ENCODE data around the gene SLCO1C1.
A peak's percentile ranks its signal among the peaks of the same experiment; 100 is the strongest.
"Not testable (repeated sequence)": the region's sequence is repeated elsewhere in the genome, so short reads cannot be mapped to it uniquely, and the experiment has no call there.

Gene SLCO1C1

GRCh38 chr12:20695232-20695631, at the start of gene SLCO1C1:
Gene SLCO1C1, plus strand, starts transcription at chr12:20695332. Its CDS starts 4,245 bp downstream, at chr12:20699577.
- DNase-seq, result no peak

GRCh38 chr12:20646239-20646827, 48.8 kb upstream of the SLCO1C1 start:
- peak; percentile 69 for DNase-seq

DNA sequence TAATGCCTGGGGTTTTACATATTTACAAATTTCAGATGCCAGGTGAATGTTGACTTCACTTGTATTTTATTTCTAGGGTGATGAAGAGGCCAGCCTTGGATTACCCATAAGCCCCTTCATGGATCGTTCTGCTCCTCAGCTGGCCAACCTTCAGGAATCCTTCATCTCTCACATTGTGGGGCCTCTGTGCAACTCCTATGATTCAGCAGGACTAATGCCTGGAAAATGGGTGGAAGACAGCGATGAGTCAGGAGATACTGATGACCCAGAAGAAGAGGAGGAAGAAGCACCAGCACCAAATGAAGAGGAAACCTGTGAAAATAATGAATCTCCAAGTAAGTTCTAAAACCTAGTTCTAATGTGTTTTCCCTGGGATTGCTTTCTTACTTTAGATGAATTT, 41.3 kb upstream of the SLCO1C1 start:
- no peak for DNase-seq

DNA sequence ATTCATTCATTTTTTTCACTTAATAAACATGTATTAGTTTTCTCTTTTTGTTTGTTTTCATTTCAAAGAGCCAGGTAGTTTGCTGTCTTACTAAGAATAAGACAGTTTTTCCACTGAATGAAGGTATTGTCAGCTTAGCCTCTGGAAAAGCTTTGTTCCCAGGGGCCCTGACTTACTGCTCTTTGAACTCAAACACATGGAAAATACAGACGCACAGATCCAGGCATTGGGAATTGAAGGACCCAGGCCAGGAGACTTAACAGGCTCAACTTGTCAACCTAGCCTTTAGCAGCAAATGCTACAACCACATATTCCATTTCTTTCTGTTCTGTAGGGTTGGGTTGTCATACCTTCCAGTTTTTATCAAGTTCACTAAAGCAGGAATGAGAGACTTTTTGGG, 38.5 kb upstream of the SLCO1C1 start:
- no peak for DNase-seq

DNA sequence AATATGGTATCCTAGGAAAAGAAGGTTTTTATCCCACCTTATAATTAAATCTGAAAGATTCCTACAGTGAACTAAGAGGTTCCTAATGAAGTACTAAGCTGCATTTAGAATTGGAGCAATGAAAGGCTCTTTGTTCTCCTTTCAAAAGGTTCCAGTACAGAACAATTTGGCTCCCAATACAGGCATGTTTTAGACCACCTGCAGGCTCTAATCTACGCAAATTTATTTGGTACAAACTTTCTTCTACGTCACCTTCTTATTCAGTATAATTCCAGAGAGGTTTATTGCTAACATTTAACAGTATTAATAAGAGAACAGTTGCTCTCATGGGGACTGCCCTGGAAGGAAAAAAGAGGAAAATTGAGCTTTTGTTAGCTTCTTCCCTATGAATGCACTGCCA, 37.6 kb upstream of the SLCO1C1 start:
- DNase-seq, result no peak

GRCh38 chr12:20681334-20681733, 13.8 kb upstream of the SLCO1C1 start:
- DNase-seq, result no peak

- DNase-seq, result no peak
Measured at GRCh38 chr12:20696181-20696905, 1.2 kb downstream of the SLCO1C1 start.

GRCh38 chr12:20701106-20701505, 6.0 kb downstream of the SLCO1C1 start:
- no peak for DNase-seq

GRCh38 chr12:20704860-20705259, 9.7 kb downstream of the SLCO1C1 start:
- DNase-seq, result no peak

DNA sequence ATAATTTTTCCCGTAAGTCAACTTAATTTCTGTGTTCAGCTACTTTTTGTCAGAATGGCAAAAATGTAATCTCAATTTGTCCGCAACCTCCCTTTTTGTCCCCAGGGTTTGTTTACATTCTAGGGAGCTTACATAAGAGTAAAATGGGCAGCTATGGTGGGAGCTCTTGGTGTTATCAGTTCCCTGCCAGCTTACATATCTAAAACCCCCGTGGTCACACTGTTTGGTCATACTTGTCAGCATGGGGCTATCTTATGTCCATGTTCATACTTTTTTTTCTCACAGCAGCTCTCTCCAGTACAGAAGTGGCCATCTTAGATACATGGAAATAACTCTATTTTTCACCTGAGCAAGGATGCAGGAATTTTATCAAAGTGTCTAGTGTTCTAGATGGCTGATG, 16.7 kb downstream of the SLCO1C1 start:
- DNase-seq, result peak; percentile 61

GRCh38 chr12:20716037-20716436, 20.9 kb downstream of the SLCO1C1 start:
- DNase-seq, result peak; percentile 5

- no peak for DNase-seq
Measured at GRCh38 chr12:20716985-20717384, 21.9 kb downstream of the SLCO1C1 start.

DNA sequence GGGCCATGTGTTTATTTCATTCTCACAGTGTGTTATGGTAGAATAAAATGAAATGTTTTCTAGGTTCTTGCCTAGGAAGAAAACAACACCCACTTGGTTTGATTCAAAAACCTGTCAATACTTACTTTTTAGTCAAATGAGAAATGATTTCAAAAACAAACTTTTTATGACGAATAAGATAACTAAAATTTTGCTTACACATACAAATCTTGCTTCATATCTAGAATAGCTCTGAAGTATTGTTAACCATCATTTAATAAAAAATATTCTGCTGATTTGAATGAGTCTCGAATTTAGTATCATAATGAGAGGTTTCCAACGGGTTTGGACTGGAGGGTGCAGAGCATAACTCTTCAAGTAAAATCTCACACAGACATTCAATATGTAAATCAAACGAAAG, 23.2 kb downstream of the SLCO1C1 start:
- DNase-seq, result no peak

DNA sequence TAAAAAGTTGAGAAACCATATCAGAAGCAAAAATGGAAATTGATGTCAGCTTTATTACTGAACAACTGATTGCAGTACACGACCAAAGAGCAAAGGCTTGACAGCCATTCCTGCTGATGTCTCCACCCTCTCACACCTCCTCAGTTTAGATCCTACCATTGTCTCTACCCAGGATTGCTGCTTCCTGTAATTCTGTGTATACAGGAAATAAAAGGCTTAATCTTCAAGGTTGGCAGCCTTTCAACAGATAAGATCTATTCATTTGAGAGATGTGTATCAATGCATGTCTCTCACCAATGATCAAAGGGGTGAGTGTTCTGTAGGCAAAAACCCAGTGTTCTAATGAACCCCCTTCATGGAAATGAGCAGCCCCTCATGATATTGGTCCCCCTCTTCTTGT, 27.0 kb downstream of the SLCO1C1 start:
- peak; percentile 4 for DNase-seq

GRCh38 chr12:20731274-20731673, 36.1 kb downstream of the SLCO1C1 start:
- DNase-seq, result peak; percentile 8

DNA sequence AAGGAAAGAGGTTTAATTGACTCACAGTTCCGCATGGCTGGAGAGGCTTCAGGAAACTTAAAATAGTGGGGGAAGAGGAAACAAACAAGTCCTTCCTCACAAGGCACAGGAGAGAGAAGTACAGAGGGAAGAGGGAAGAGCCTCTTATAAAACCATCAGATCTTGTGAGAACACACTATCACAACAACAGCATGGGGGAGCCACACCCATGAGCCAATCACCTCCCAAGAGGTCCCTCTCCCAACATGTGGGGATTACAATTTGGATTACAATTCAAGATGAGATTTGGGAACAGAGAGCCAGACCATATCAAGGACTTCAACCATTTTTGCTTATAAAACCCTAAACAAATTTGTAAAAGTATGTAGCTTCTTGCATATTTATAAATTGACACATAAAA, 45.8 kb downstream of the SLCO1C1 start:
- no peak for DNase-seq

DNA sequence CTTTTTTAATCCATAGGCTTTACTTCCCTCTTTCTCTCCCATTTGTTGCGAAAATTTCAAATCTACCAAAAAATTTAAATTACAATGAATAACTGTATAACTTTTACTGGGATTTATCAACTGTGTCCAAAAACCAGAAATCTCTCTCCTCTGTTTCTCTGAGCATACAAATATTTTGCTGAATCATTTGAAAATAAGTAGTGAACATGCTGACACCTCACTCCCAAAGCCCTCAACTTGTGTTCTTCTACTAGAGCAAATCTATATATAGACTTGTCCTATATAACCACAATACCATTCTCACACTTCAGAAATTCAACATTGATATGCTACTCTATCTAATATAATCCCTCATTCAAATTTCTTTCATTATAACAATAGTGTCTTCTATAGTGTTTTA, 53.1 kb downstream of the SLCO1C1 start:
- no peak for DNase-seq

DNA sequence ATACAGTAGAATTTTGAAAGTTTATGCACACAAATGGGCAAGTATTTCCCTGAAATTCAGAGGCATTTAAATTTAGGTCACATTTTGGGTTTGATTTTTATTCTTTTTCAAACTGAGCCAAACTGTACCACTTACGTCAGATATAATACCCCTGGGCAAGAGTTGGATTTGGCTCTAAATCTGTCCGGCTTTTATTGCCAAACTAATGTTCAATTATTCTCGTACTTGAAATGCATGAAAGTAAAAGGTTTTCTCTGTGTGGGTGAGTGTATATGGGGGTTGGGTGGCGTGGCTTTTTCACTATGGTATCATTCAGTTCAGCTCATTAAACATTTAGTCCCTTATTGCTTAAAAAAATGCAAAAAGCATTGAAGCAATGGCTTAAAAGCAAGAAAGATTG, 55.9 kb downstream of the SLCO1C1 start:
- DNase-seq, result no peak

GRCh38 chr12:20777420-20777819, 82.3 kb downstream of the SLCO1C1 start:
- no peak for DNase-seq

- DNase-seq, result peak; percentile 1
Measured at GRCh38 chr12:20778969-20779368, 83.8 kb downstream of the SLCO1C1 start.

DNA sequence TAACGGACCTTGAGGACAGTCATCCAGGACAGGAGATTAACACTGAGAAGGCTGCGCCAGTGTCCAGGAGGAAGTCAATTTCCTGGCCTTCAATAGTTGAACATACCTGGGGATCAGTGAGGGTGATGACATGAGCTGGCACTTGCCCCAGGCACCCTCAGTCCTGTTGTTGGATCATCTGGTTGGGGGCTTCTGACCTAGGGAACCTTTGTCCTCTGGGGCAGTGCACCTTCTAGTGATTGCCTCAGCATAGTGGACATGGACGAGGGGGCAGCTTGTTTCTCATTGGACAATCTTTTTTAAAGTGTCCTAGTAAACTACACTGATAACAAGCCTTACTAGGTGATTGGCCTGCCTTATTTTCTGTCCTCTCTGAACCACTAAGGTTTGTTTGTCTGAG, 84.8 kb downstream of the SLCO1C1 start:
- DNase-seq, result not testable (repeated sequence)

- DNase-seq, result not testable (repeated sequence)
Measured at GRCh38 chr12:20783796-20784357, 88.7 kb downstream of the SLCO1C1 start.

DNA sequence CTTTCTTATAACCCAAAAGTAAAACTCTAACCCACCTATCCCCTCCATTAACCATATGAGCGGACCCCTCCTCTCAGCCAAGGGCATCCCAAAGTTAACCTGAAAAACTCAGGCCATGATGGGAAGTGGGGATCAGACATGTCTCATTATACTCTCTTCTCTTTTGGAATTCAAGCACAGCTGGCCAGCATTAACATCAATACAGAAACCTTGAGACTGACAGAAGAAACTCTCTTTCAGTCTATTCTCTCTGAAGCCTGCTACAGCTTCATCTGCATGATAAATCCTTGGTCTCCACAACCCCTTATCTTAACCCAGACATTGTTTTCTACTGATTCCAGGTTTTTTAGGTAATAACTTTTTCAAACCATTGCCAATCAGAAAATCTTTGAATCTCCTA, 97.8 kb downstream of the SLCO1C1 start:
- DNase-seq, result no peak

GRCh38 chr12:20798554-20798953, 103.4 kb downstream of the SLCO1C1 start:
- DNase-seq, result peak; percentile 66

- no peak for DNase-seq
Measured at GRCh38 chr12:20800160-20800559, 105.0 kb downstream of the SLCO1C1 start.

All from hematopoietic multipotent progenitor cell treated with erythropoietin and hydrocortisone succinate and interleukin-3 and kit ligand, for 4 days (in vitro differentiated cells).